Neural cell (in vitro differentiated cells): ENCODE data around the gene C5orf47. TPM values are rescaled to one million over a fixed set of nuclear protein-coding genes. Genes with fewer than 3 reads are reported as not detected.

Experiments used
- H2AFZ ChIP-seq: fragments of 200-600, 300-800 bp; sonication (generic), shearing (Covaris generic); 2 replicates; pipeline ENCODE4 v1.6.0; 2014; ENCODE audit warnings: low read depth, mild to moderate bottlenecking, antibody characterized with exemption, low read length, moderate library complexity
- H3F3A ChIP-seq: fragments of 200-600 bp; shearing (Covaris generic); 2 replicates; pipeline ENCODE4 v1.6.1; 2016; ENCODE audit warnings: mild to moderate bottlenecking, moderate library complexity, mixed read lengths, antibody characterized with exemption, low read length; ENCODE audit not compliant: insufficient read depth, poor library complexity, severe bottlenecking
- H3K27ac ChIP-seq: fragments of 200-600, 300-800 bp; sonication (generic), shearing (Covaris generic); 2 replicates; pipeline ENCODE4 v1.5.1; 2014; ENCODE audit warnings: mild to moderate bottlenecking, low read length, moderate library complexity
- H3K27me3 ChIP-seq: fragments of 300-800, 200-600 bp; sonication (generic), shearing (Covaris generic); 2 replicates; pipeline ENCODE4 v1.6.0; 2014; ENCODE audit warnings: mild to moderate bottlenecking, low read depth, low read length, moderate library complexity; ENCODE audit not compliant: insufficient read depth
- H3K36me3 ChIP-seq: fragments of 300-800, 200-600 bp; sonication (generic), shearing (Covaris generic); 2 replicates; pipeline ENCODE4 v1.5.1; 2014; ENCODE audit warnings: mild to moderate bottlenecking, antibody characterized with exemption, low read length, moderate library complexity; ENCODE audit not compliant: insufficient read depth
- H3K4me2 ChIP-seq: fragments of 300-800, 200-600 bp; sonication (generic), shearing (Covaris generic); 2 replicates; pipeline ENCODE4 v1.6.0; 2014; ENCODE audit warnings: mild to moderate bottlenecking, low read length
- H3K4me3 ChIP-seq: fragments of 300-800, 200-600 bp; sonication (generic), shearing (Covaris generic); 2 replicates; pipeline ENCODE4 v1.5.1; 2014; ENCODE audit warnings: mild to moderate bottlenecking, low read length, moderate library complexity
- H3K79me2 ChIP-seq: fragments of 200-600 bp; shearing (Covaris generic); replicated peaks from 2 replicates; pipeline ENCODE4 v1.6.0; 2014; ENCODE audit warnings: mild to moderate bottlenecking, low read length, moderate library complexity; ENCODE audit not compliant: insufficient read depth
- H3K9ac ChIP-seq: fragments of 300-800, 200-600 bp; sonication (generic), shearing (Covaris generic); 2 replicates; pipeline ENCODE4 v1.6.1; 2016; ENCODE audit warnings: mild to moderate bottlenecking, low read length, mixed read lengths
- H3K9me2 ChIP-seq: fragments of 200-600 bp; shearing (Covaris generic); 2 replicates; pipeline ENCODE4 v1.6.1; 2016; ENCODE audit warnings: mild to moderate bottlenecking, low read length, mixed read lengths; ENCODE audit not compliant: insufficient read depth
- H3K9me3 ChIP-seq: fragments of 200-600, 300-800 bp; sonication (generic), shearing (Covaris generic); 2 replicates; pipeline ENCODE4 v1.6.1; 2016; ENCODE audit warnings: mild to moderate bottlenecking, mixed run types, low read length, moderate library complexity, mixed read lengths
- H4K20me1 ChIP-seq: fragments of 200-600 bp; shearing (Covaris generic); 2 replicates; pipeline ENCODE4 v1.6.1; 2016; ENCODE audit warnings: mild to moderate bottlenecking, mixed run types; ENCODE audit not compliant: insufficient read depth
- EP300 ChIP-seq: fragments of 450-650 bp; conservative IDR thresholded peaks from 2 replicates; pipeline ENCODE4 v1.6.1; 2014; ENCODE audit warnings: antibody characterized with exemption, mild to moderate bottlenecking, moderate library complexity; ENCODE audit not compliant: poor library complexity, severe bottlenecking
- EZH2 ChIP-seq: fragments of 200-600, 300-800 bp; shearing (Covaris generic), sonication (generic); IDR thresholded peaks from 2 replicates; pipeline ENCODE4 v1.6.1; 2014; ENCODE audit warnings: antibody characterized with exemption, low read length, borderline replicate concordance, mild to moderate bottlenecking; ENCODE audit not compliant: insufficient read depth, poor library complexity, severe bottlenecking
- MXI1 ChIP-seq: fragments of 450-650 bp; conservative IDR thresholded peaks from 2 replicates; pipeline ENCODE4 v1.6.1; 2014; ENCODE audit warnings: antibody characterized with exemption, mild to moderate bottlenecking; ENCODE audit not compliant: poor library complexity, severe bottlenecking
- POLR2AphosphoS5 ChIP-seq: IDR thresholded peaks from 2 replicates; pipeline ENCODE4 v1.6.1; 2012
- RAD21 ChIP-seq: fragments of 450-650 bp; conservative IDR thresholded peaks from 2 replicates; pipeline ENCODE4 v1.6.1; 2014; ENCODE audit warnings: antibody characterized with exemption, mild to moderate bottlenecking, moderate library complexity
- SMC3 ChIP-seq: fragments of 450-650 bp; conservative IDR thresholded peaks from 2 replicates; pipeline ENCODE4 v1.6.1; 2014; ENCODE audit warnings: antibody characterized with exemption, mild to moderate bottlenecking, moderate library complexity; ENCODE audit not compliant: poor library complexity
- TAF1 ChIP-seq: IDR thresholded peaks from 2 replicates; pipeline ENCODE4 v1.6.1; 2012; ENCODE audit warnings: low read depth
- polyA plus RNA-seq: library from polyadenylated mRNA; depleted of rRNA; stranded (reverse); fragments of >200 nt; gene quantifications from 2 replicates; pipeline ENCODE4 v1.2.3, GENCODE V29; 2014
- TF ChIP-seq, protein P1 (sequence below): fragments of 450-650 bp; IDR thresholded peaks from 2 replicates; pipeline ENCODE4 v1.5.1; 2014; ENCODE audit warnings: antibody characterized with exemption, mild to moderate bottlenecking, moderate library complexity; ENCODE audit not compliant: poor library complexity, severe bottlenecking
- TF ChIP-seq, protein P2 (sequence below): IDR thresholded peaks from 2 replicates; pipeline ENCODE4 v1.6.1; 2012; ENCODE audit warnings: borderline replicate concordance

C5orf47 gene
- polyA plus RNA-seq, 1 donor from 2014 or later: 0.25 TPM

DNA sequence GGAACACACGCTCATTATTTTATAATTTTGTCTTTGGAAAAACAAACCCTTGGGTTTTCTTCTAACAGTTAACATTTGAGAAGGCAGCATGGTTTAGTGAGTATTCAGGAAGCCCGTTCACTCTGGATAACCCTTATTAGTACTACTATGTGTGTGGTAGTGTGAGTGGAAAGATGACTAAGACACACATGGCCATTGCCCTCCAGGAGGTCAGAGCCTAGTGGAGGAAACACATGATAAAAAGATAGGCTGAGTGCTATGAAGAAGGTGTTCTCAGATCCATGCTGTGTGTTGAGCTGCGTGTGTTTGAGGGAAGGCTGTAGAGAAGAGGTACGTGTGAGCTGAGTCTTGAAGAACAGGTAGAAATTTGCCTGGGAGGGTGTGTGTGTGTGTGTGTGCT, 8.4 kb downstream of the C5orf47 start:
- Histone ChIP-seq H3K4me2 (no peak overlapping the region), H3K9ac (no peak overlapping the region), H2AFZ (no peak overlapping the region), H3F3A (no peaks in the 10 kb centered on the region), H3K9me2 (no peaks in the 10 kb centered on the region), H3K9me3 (no peaks in the 10 kb centered on the region), H3K4me3 (no peak overlapping the region), H4K20me1 (no peaks in the 10 kb centered on the region), H3K79me2 (no peaks in the 10 kb centered on the region), H3K36me3 (no peaks in the 10 kb centered on the region), H3K27me3 (no peaks in the 10 kb centered on the region), H3K27ac (no peak overlapping the region)
- TF ChIP-seq MXI1: no peak

DNA sequence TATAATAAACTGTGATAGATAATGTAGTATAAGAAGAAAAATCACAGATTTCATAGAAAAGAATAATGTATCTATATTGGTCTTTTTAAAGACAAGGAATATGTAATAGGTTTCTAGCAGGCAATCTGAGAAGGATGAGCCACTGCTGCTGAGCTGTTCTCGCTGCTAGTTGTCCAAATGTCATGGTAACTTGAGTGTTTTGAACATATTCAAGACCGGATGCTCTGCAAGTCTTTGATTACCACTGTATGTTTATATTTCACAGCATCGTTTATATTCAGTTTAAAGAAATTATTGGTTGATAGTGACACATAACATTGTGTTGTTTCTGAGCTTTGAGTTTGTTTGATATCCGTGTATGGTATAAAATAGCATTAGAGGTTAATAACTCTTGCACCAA, 9.6 kb downstream of the C5orf47 start:
- Histone ChIP-seq H3F3A (no peaks in the 10 kb centered on the region), H3K9ac (no peak overlapping the region), H3K4me2 (no peak overlapping the region), H3K27me3 (no peaks in the 10 kb centered on the region), H3K27ac (no peak overlapping the region), H3K36me3 (no peaks in the 10 kb centered on the region), H3K4me3 (no peak overlapping the region), H3K9me3 (no peaks in the 10 kb centered on the region), H4K20me1 (no peaks in the 10 kb centered on the region), H3K79me2 (no peaks in the 10 kb centered on the region), H3K9me2 (no peaks in the 10 kb centered on the region), H2AFZ (no peak overlapping the region)
- TF ChIP-seq EP300 (no peak), MXI1 (no peak), POLR2AphosphoS5 (no peak), SMC3 (no peak), TAF1 (no peak), RAD21 (no peak), EZH2 (no peak)
- TF ChIP-seq, protein P1, sequence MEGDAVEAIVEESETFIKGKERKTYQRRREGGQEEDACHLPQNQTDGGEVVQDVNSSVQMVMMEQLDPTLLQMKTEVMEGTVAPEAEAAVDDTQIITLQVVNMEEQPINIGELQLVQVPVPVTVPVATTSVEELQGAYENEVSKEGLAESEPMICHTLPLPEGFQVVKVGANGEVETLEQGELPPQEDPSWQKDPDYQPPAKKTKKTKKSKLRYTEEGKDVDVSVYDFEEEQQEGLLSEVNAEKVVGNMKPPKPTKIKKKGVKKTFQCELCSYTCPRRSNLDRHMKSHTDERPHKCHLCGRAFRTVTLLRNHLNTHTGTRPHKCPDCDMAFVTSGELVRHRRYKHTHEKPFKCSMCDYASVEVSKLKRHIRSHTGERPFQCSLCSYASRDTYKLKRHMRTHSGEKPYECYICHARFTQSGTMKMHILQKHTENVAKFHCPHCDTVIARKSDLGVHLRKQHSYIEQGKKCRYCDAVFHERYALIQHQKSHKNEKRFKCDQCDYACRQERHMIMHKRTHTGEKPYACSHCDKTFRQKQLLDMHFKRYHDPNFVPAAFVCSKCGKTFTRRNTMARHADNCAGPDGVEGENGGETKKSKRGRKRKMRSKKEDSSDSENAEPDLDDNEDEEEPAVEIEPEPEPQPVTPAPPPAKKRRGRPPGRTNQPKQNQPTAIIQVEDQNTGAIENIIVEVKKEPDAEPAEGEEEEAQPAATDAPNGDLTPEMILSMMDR: no peak
- TF ChIP-seq, protein P2, sequence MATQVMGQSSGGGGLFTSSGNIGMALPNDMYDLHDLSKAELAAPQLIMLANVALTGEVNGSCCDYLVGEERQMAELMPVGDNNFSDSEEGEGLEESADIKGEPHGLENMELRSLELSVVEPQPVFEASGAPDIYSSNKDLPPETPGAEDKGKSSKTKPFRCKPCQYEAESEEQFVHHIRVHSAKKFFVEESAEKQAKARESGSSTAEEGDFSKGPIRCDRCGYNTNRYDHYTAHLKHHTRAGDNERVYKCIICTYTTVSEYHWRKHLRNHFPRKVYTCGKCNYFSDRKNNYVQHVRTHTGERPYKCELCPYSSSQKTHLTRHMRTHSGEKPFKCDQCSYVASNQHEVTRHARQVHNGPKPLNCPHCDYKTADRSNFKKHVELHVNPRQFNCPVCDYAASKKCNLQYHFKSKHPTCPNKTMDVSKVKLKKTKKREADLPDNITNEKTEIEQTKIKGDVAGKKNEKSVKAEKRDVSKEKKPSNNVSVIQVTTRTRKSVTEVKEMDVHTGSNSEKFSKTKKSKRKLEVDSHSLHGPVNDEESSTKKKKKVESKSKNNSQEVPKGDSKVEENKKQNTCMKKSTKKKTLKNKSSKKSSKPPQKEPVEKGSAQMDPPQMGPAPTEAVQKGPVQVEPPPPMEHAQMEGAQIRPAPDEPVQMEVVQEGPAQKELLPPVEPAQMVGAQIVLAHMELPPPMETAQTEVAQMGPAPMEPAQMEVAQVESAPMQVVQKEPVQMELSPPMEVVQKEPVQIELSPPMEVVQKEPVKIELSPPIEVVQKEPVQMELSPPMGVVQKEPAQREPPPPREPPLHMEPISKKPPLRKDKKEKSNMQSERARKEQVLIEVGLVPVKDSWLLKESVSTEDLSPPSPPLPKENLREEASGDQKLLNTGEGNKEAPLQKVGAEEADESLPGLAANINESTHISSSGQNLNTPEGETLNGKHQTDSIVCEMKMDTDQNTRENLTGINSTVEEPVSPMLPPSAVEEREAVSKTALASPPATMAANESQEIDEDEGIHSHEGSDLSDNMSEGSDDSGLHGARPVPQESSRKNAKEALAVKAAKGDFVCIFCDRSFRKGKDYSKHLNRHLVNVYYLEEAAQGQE: no peak

DNA sequence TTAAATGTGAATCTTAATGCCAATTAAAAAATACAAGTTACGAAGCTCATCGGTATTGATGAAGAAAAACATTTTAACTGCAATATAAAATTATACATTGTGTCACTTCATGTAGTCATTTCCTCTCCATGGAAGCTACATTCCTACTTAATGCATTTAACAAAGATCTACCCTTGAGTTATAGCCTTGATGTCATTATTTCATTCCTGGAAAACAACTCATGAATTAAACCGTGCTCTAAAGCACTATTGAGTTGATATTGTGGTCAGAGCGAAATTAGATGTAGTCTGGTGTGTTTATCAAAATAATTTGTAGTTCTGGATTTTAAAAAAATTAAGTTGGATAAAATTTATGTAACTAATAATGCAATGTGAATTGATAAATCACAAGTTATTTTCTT, 11.1 kb downstream of the C5orf47 start:
- no peaks in the 10 kb centered on the region for H3K79me2 ChIP-seq
- no peak overlapping the region for H3K4me3 ChIP-seq
- no peaks in the 10 kb centered on the region for H3K36me3 ChIP-seq
- H3K9ac ChIP-seq: no peak overlapping the region
- no peak overlapping the region for H3K4me2 ChIP-seq
- no peaks in the 10 kb centered on the region for H3K9me2 ChIP-seq
- H4K20me1 ChIP-seq: no peaks in the 10 kb centered on the region
- no peaks in the 10 kb centered on the region for H3K27me3 ChIP-seq
- TF ChIP-seq, protein P1: no peak
- TF ChIP-seq, protein P2: no peak
- TF ChIP-seq RAD21: no peak
- no peak for TF ChIP-seq TAF1
- TF ChIP-seq EZH2: no peak
- no peak for TF ChIP-seq POLR2AphosphoS5
- TF ChIP-seq MXI1: no peak
- no peak for TF ChIP-seq SMC3
- no peak for TF ChIP-seq EP300
- no peaks in the 10 kb centered on the region for H3F3A ChIP-seq
- H3K9me3 ChIP-seq: no peaks in the 10 kb centered on the region
- no peak overlapping the region for H3K27ac ChIP-seq
- no peak overlapping the region for H2AFZ ChIP-seq
